Non-pigmented ciliary epithelial cell (primary cell): ENCODE measurements around the gene ADAM22.

Source experiments
- DNase-seq: peaks from one replicate; pipeline ENCODE4 v3.0.0-alpha.2; 2010; ENCODE audit warnings: low read depth

Gene ADAM22

GRCh38 chr7:88167721-88168120 is 233.7 kb downstream of the ADAM22 start:
- DNase-seq: no peak

DNA sequence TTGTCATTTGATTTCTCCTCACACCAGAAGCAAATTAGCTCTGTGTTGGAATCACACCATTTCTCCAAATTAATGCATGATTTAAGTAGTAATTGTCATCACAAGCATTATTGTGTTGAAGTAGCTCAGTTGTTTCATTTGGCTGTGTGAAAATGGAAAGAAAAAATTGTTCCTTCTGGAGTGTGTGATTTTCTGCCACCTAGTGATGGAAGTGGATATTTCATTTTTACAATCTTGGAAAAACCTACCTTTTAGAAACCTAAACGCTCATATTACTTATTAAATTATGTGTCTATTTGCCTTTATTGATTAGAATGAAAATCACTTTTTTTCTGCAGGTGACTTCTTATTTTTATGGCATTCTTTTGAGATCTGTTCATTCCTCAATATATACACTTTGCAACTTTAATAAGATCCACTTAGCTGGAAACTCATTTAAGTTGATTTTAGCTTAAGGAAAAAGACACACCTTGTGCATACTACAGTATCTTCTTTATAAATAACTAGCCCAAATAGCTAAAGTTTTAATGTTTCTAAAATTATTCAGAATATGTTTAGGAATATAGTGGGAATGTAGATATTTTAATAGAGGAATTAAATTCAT is 235.8 kb downstream of the ADAM22 start:
- no peak for DNase-seq

DNA sequence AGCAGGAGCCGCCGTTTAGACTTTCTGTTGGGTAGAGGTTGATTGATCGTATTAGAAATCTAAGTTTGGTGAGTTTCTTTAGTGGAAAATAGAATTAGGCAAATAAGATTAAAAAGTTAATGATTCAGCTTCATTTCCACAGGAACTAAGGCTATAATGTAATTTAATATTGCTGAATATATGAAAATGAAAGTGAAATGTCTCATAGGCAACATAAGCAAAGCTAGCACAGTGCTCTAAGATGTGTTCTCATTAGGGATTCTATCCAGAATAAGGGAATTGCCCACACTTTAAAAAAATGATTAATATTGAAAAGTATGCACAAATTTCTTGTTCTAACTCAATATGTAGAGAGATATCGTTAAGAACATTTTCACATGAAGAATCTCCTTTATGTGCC is 238.8 kb downstream of the ADAM22 start:
- no peak for DNase-seq

- no peak for DNase-seq
Measured at GRCh38 chr7:88176190-88176589, 242.1 kb downstream of the ADAM22 start.

DNA sequence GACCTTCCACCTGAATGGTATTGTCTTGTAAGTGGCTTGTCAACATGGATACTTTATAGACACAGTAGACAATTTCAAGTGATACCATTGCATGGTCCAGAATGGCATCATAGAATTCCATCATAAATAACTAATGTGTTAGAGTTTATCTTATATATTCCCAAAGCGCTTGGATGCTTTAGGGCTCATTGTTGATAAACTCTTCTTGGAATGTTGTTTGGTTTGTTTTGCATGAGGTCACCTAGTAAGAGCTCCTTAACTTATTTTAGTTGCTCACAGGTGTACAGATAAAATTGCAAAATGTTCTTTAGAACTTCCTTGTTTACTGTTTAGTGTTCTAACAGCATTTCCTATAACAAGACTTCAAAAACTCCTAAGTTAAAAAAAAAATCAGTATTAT is 249.0 kb downstream of the ADAM22 start:
- DNase-seq: no peak

GRCh38 chr7:88184848-88185304 is 250.8 kb downstream of the ADAM22 start:
- no peak for DNase-seq

GRCh38 chr7:88185650-88186049 is 251.6 kb downstream of the ADAM22 start:
- DNase-seq: no peak

DNA sequence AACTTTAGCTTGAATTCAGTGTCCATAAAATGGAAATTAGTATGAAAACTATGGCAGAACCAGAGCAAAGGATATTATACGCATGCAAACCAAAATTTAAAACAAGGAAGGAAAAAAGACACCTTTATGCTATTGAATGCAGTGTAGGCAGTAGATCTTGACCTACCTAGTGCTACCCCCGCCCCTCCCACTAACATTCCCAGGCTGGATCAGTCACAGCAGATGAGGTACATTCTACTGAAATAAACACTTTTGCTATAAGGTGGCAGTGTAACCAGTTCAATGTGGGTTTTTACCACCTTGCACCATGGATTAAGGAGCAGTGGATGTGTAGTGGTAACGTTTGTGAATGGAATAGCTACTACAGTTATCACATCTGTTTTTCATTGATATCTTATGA is 257.9 kb downstream of the ADAM22 start:
- no peak for DNase-seq

- DNase-seq: no peak
Measured at GRCh38 chr7:88200261-88200660, 266.2 kb downstream of the ADAM22 start.

DNA sequence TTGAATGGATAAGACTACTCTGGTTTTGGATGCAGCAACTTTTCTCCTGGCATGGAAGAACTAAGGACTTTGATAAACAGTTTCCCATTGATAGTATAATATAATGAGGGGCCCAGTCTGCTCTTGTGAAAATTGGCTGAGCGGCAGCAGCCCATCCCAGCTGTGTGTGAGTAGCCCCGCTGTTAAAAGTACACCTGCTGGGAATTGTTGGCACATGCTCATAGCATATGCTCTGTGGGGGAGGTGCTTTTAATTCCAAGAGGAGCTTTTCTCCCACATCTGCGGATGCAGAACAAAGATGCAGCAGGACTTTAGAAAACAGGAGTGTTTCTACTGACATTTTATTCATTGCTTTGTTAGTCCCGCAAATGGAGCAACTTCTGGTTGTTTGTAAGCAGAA is 266.7 kb downstream of the ADAM22 start:
- no peak for DNase-seq

GRCh38 chr7:88201305-88201704 is 267.3 kb downstream of the ADAM22 start:
- DNase-seq: no peak

- no peak for DNase-seq
Measured at GRCh38 chr7:88202278-88202677, 268.2 kb downstream of the ADAM22 start.

- DNase-seq: no peak
Measured at GRCh38 chr7:88202799-88203198, 268.7 kb downstream of the ADAM22 start.

- no peak for DNase-seq
Measured at GRCh38 chr7:88203401-88203800, 269.4 kb downstream of the ADAM22 start.

- no peak for DNase-seq
Measured at GRCh38 chr7:88204525-88205110, 270.6 kb downstream of the ADAM22 start.

GRCh38 chr7:88205179-88205578 is 271.1 kb downstream of the ADAM22 start:
- no peak for DNase-seq

DNA sequence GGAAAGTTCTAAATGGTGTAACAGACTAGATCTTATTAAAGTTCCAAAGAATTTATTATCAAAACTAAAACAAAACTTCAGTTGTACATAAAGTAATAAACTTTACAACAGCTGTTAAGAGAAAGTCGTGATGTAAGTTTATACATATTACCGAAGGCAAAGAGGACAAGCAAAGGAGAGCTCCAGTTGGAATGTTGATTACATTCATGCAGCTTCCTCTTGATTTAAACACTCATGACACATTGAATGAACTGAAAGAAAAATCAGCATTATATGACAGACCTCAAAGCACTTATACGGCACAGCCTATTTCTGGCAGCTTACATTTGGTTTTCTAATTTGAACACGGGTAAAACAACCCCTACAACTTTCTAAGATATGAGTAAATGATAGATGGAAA is 272.2 kb downstream of the ADAM22 start:
- DNase-seq: no peak

DNA sequence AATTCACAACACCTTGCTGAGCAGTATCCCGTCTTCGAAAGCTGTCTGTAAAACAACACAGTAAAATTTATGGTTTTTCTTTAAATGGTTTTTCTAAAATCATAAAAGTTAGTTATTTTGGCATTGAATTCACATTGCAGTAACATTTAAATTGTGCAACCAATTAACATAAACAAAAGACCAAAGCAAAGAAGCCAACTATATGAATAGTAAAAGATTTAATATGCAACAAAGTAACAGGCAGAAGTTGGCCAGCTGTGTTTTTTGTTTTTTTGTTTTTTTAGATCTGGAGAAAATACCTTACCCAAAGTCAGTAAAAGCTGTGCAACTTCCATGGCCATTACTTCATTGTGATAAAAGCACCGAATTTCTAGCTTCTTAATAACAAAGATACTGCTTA is 274.5 kb downstream of the ADAM22 start:
- no peak for DNase-seq

- DNase-seq: no peak
Measured at GRCh38 chr7:88212918-88213317, 278.9 kb downstream of the ADAM22 start.

DNA sequence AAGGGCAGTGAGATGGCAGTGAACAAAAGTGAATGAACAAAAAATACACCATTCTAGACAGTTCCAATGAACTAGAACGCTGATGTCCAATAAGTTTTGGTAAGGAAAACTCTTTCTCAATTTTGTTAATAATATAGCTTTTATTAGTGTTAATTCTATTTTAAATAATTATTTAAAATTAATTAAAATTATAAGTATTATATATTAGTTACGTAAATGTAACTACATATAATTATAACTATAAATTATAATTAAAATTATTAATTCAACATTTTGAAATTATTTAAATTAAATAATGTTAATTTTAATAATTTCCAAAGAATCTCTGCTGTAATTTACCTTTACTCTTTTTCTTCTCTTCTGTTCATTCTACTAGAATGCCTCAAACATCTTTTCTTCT is 280.4 kb downstream of the ADAM22 start:
- no peak for DNase-seq

GRCh38 chr7:88215295-88215694 is 281.2 kb downstream of the ADAM22 start:
- no peak for DNase-seq

DNA sequence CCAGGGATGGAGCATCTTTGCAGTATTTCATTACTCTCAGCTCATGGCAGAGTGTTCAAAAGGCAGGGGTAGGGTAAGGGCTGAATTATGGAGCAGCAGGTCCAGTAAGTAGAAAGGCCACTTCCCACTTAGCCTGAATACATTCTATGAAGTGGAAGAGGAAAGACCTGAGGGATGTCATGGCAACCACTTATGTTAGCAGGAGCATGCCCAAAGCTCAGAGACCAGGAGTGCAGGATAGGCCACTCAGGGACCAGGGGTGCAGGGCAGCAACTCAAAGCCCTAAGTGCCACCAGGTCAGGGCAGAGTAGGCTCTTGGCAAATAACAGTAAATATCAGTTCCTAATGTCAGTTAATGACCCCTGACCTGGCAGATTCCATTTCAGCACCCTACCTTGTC is 282.2 kb downstream of the ADAM22 start:
- no peak for DNase-seq

GRCh38 chr7:88217675-88218428 is 283.8 kb downstream of the ADAM22 start:
- DNase-seq: no peak

GRCh38 chr7:88218429-88218745 is 284.3 kb downstream of the ADAM22 start:
- no peak for DNase-seq
